K562 (cell line): ENCODE measurements around the gene CREG1. TPM values are rescaled to one million over a fixed set of nuclear protein-coding genes. Genes with fewer than 3 reads are reported as not detected.

Experiments
- ATAC-seq: fragments of 200-7000 bp; cut with Tn5 transposase; 3 replicates; pipeline ENCODE4 v1.9.1; 2020; ENCODE audit warnings: moderate library complexity
- BruUV-seq: library from RNA; stranded (reverse); fragments of 400-500 nt; replicated peaks from 2 replicates; lab custom pipeline; 2021; lab: Mats Ljungman, UMichigan
- CTCF ChIA-PET: fragments of 300-600 bp; formaldehyde crosslinking; extraction: SDS; loops from one replicate; lab custom pipeline; 2021; ENCODE audit warnings: low intra/inter-chr PET ratio; lab: Yijun Ruan, JAX
- POLR2A ChIA-PET: fragments of 300-600, 350-650 bp; sonication (Branson Sonifier 250); formaldehyde crosslinking; extraction: SDS; loops from one replicate; lab custom pipeline; 2021; ENCODE audit warnings: antibody characterized with exemption, inconsistent platforms; lab: Yijun Ruan, JAX
- DNase-seq, 4 experiments: peaks; one replicate each; pipeline versions ENCODE4 v3.0.0 to v3.0.0-alpha.2; 2011 to 2018; ENCODE audit warnings: low spot score in 3 of 4, mixed read lengths in 3 of 4; ENCODE audit errors: extremely low read depth in 1 of 4
- FAIRE-seq: peaks from 2 replicates; lab custom pipeline; 2011; peaks lifted over from hg19 to GRCh38; lab: Jason Lieb, UNC
- H2AFZ ChIP-seq: 2 replicates; pipeline ENCODE4 v1.6.0; 2011; ENCODE audit warnings: low read depth, low read length, control low read depth, inconsistent platforms
- H3K27ac ChIP-seq: fragments of 200-600 bp; 3 replicates; pipeline ENCODE4 v1.8.0; 2011; ENCODE audit warnings: low read depth, mild to moderate bottlenecking, control low read depth, inconsistent platforms, low read length, moderate library complexity, mixed read lengths; ENCODE audit errors: extremely low read depth
- H3K27me3 ChIP-seq, 2 experiments: fragments of 300-600 bp in 1 of 2; 2 replicates in 1 of 2; 3 replicates in 1 of 2; pipeline versions ENCODE4 v1.6.0 to v1.8.0; 2011; ENCODE audit warnings: inconsistent platforms in 2 of 2, low read length in 2 of 2, mild to moderate bottlenecking in 1 of 2, mixed read lengths in 1 of 2, moderate library complexity in 1 of 2; ENCODE audit not compliant: control insufficient read depth in 2 of 2, insufficient read depth in 2 of 2
- H3K36me3 ChIP-seq: fragments of 300-600 bp; 3 replicates; pipeline ENCODE4 v1.8.0; 2011; ENCODE audit warnings: mild to moderate bottlenecking, low read length, inconsistent platforms; ENCODE audit not compliant: control insufficient read depth, insufficient read depth
- H3K4me1 ChIP-seq, 2 experiments: fragments of 200-600 bp in 1 of 2; replicated peaks in 1 of 2; 2 replicates in 1 of 2; 3 replicates in 1 of 2; pipeline versions ENCODE4 v1.5.1 to v1.8.0; 2011; ENCODE audit warnings: inconsistent platforms in 2 of 2, low read length in 2 of 2, mild to moderate bottlenecking in 1 of 2, mixed read lengths in 1 of 2, moderate library complexity in 1 of 2; ENCODE audit not compliant: control insufficient read depth in 2 of 2, insufficient read depth in 2 of 2
- H3K4me2 ChIP-seq: 2 replicates; pipeline ENCODE4 v1.6.1; 2011; ENCODE audit warnings: low read length, control low read depth, inconsistent platforms, mixed read lengths; ENCODE audit not compliant: insufficient read depth
- H3K4me3 ChIP-seq: fragments of 200-600 bp; sonication (generic), shearing (Covaris generic); 2 replicates; pipeline ENCODE4 v1.5.1; 2016; ENCODE audit warnings: control low read depth, inconsistent platforms
- H3K79me2 ChIP-seq: fragments of 200-600 bp; 3 replicates; pipeline ENCODE4 v1.8.0; 2011; ENCODE audit warnings: low read length, inconsistent platforms; ENCODE audit not compliant: control insufficient read depth, insufficient read depth
- H3K9ac ChIP-seq, 2 experiments: 2 replicates each; pipeline versions ENCODE4 v1.6.0 to v1.6.1; 2011; ENCODE audit warnings: low read depth in 2 of 2, low read length in 2 of 2, control low read depth in 1 of 2, inconsistent platforms in 1 of 2, mild to moderate bottlenecking in 1 of 2, mixed read lengths in 1 of 2; ENCODE audit not compliant: insufficient read depth in 1 of 2
- H3K9me1 ChIP-seq: one replicate; pipeline ENCODE4 v1.6.0; 2011; ENCODE audit warnings: inconsistent platforms, mild to moderate bottlenecking, low read length, moderate library complexity; ENCODE audit not compliant: control insufficient read depth, insufficient read depth
- H3K9me3 ChIP-seq: replicated peaks from 2 replicates; pipeline ENCODE4 v1.5.1; 2011; ENCODE audit warnings: low read depth, low read length, inconsistent platforms; ENCODE audit not compliant: control insufficient read depth, insufficient read depth
- H4K20me1 ChIP-seq: replicated peaks from 2 replicates; pipeline ENCODE4 v1.6.1; 2011; ENCODE audit warnings: low read length, inconsistent platforms, mixed read lengths; ENCODE audit not compliant: control insufficient read depth, insufficient read depth
- CEBPG ChIP-seq, 3 experiments: fragments of 200-800 bp in 1 of 3; sonication (Bioruptor generic) in 1 of 3; sonication (generic) in 1 of 3; formaldehyde crosslinking in 1 of 3; IDR thresholded peaks in 2 of 3; conservative IDR thresholded peaks in 1 of 3; 2 replicates each; pipeline versions ENCODE4 v1.6.1 to v1.8.0; 2016 to 2022; ENCODE audit warnings: missing compliant biosample characterization in 2 of 3, missing genetic modification characterization in 2 of 3, mild to moderate bottlenecking in 1 of 3, missing genetic modification reagents in 1 of 3
- CTBP1 ChIP-seq: fragments of 450-650 bp; IDR thresholded peaks from 2 replicates; pipeline ENCODE4 v1.6.1; 2016; ENCODE audit warnings: borderline replicate concordance
- DMBX1 ChIP-seq: fragments of 250-450 bp; sonication (Bioruptor Pico); IDR thresholded peaks from 2 replicates; pipeline ENCODE4 v1.8.0; 2022; ENCODE audit warnings: inconsistent platforms, mild to moderate bottlenecking, moderate library complexity, borderline replicate concordance
- ELK1 ChIP-seq: sonication (generic); formaldehyde crosslinking; IDR thresholded peaks from 2 replicates; pipeline ENCODE4 v1.8.1; 2022; ENCODE audit warnings: missing genetic modification reagents
- FOXJ2 ChIP-seq: fragments of 200-800 bp; sonication (Bioruptor generic); IDR thresholded peaks from 2 replicates; pipeline ENCODE4 v1.6.1; 2016; ENCODE audit warnings: missing genetic modification characterization, missing compliant biosample characterization
- MAX ChIP-seq: sonication (generic); formaldehyde crosslinking; IDR thresholded peaks from 2 replicates; pipeline ENCODE4 v1.9.0; 2022; ENCODE audit warnings: mild to moderate bottlenecking, missing genetic modification reagents
- NFIC ChIP-seq: fragments of 450-650 bp; IDR thresholded peaks from 2 replicates; pipeline ENCODE4 v1.6.1; 2017; ENCODE audit warnings: mild to moderate bottlenecking, inconsistent platforms
- NR2C1 ChIP-seq, 2 experiments: fragments of 450-650 bp; IDR thresholded peaks; 2 replicates each; pipeline ENCODE4 v1.6.1; 2017; ENCODE audit warnings: mild to moderate bottlenecking in 2 of 2, antibody characterized with exemption in 1 of 2, inconsistent platforms in 1 of 2, missing compliant biosample characterization in 1 of 2, missing genetic modification characterization in 1 of 2
- POU5F1 ChIP-seq: fragments of 150-350 bp; IDR thresholded peaks from 2 replicates; pipeline ENCODE4 v1.6.1; 2014; ENCODE audit warnings: borderline replicate concordance, low read length, low read depth, mild to moderate bottlenecking; ENCODE audit not compliant: partially characterized antibody
- THRAP3 ChIP-seq: fragments of 450-650 bp; IDR thresholded peaks from 2 replicates; pipeline ENCODE4 v1.6.1; 2016; ENCODE audit warnings: mild to moderate bottlenecking, inconsistent platforms, borderline replicate concordance
- ZBTB17 ChIP-seq: fragments of 450-650 bp; formaldehyde crosslinking; IDR thresholded peaks from 2 replicates; pipeline ENCODE4 v1.4.0; 2020; ENCODE audit warnings: mild to moderate bottlenecking
- ZNF384 ChIP-seq: IDR thresholded peaks from 2 replicates; pipeline ENCODE4 v1.6.1; 2012; ENCODE audit warnings: low read depth, low read length, improper control_type of control experiment
- ZNF445 ChIP-seq: fragments of 250-450 bp; sonication (Bioruptor Pico); IDR thresholded peaks from 2 replicates; pipeline ENCODE4 v1.4.0; 2020; ENCODE audit warnings: low read depth, mild to moderate bottlenecking, moderate library complexity
- ZSCAN29 ChIP-seq: fragments of 450-650 bp; IDR thresholded peaks from 2 replicates; pipeline ENCODE4 v1.6.1; 2017
- WGBS: fragments of 100-300 bp; shearing (Covaris generic); methylation state at CpG from one replicate; pipeline ENCODE4 v1.1.6; 2016; ENCODE audit warnings: low coverage, mixed read lengths; ENCODE audit not compliant: insufficient coverage; ENCODE audit errors: missing lambda C conversion rate; 5-methylcytosine and 5-hydroxymethylcytosine counted together
- in situ Hi-C: fragments of 300-500 bp; cut with MboI; formaldehyde crosslinking; loops from 4 replicates; pipeline ENCODE4 v1.15.0; 2018; ENCODE audit warnings: inconsistent platforms, mixed read lengths
- intact Hi-C: fragments of 100-400 bp; cut with micrococcal nuclease; formaldehyde crosslinking; loops from 2 replicates; pipeline ENCODE4 v1.14.2; 2022
- polyA plus RNA-seq, 8 experiments: library from polyadenylated mRNA; depleted of rRNA in 4 of 8; stranded (reverse) in 5 of 8; unstranded in 3 of 8; fragments of >200 nt; fragmentation: Nextera tagmentation in 2 of 8; fragmentation: Illumina TruSeq in 1 of 8; extraction: Ambion mirVana in 2 of 8; extraction: Trizol in 1 of 8; gene quantifications; 2 replicates each; pipeline versions ENCODE4 v1.2.1 to v1.2.3, GENCODE V29; 2011 to 2014; ENCODE audit warnings: inconsistent platforms in 1 of 8, missing spikeins in 1 of 8
- total RNA-seq, 7 experiments: library from RNA; depleted of rRNA in 6 of 7; stranded (reverse); fragments of >200 nt in 6 of 7; fragmentation: Illumina TruSeq in 2 of 7; extraction: Trizol in 2 of 7; gene quantifications; 2 replicates each; pipeline versions ENCODE4 v1.2.1 to v1.2.3, GENCODE V29; 2011 to 2021; ENCODE audit warnings: low replicate concordance in 1 of 7
- TF ChIP-seq, protein P1 (sequence below): sonication (generic); formaldehyde crosslinking; IDR thresholded peaks from 2 replicates; pipeline ENCODE4 v1.8.1; 2023; ENCODE audit warnings: mild to moderate bottlenecking, missing genetic modification reagents, moderate library complexity
- TF ChIP-seq, protein P2 (sequence below): sonication (generic); formaldehyde crosslinking; IDR thresholded peaks from 2 replicates; pipeline ENCODE4 v1.8.1; 2023; ENCODE audit warnings: mild to moderate bottlenecking, missing genetic modification reagents

CREG1 gene
- total and polyA plus RNA-seq, 9 of the 15 experiments (the other 6 are each of a cell fraction or from before 2014, with no cell fraction given) = 45.7 to 272 (median 161) TPM

DNA sequence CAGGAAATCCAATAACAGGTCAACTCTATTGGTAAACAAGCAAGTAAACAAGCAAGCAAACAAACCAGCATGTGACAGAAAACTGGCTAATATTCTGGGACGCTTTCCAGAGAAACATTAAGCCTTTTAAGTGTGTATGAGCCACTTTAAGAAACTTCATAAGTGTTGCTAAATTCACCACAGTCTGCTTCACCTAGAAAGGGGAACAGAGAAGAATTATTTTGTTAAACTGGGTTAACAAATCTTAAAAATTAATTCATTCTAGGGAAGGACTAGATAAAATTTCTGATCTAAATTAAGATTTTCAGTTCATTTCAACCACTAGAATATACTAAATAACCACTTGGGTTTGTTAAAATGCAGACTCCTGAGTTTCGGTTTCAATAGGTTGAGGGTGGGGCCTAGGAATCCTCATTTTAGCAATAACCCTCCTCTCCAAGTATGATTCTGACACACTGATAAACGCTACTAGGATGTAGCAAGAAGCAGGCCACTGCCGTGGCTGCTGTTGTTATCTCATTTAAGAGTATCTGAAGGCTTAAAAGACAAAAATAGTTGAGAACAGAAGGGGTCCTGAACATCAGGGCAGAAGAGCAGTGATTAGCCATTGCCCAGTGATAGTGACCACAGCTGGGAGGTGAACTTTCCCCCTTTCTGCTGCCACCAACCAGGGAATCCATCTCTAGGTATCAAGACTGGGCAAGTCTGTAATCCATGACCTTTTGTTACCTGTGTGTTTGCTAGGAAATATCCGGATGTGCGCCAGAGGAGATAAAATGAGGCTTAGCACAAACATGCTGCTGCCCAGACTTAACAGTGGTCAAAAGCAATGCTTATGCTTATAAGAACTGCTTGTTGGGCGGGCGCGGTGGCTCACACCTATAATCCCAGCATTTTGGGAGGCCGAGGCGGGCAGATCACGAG is 11.2 kb downstream of the CREG1 start:
- Histone ChIP-seq H3K36me3 (peaks cover 67% of the 10 kb centered on the region), H4K20me1 (no peaks in the 10 kb centered on the region), H3K9ac (no peak overlapping the region), H3K9me1 (no peaks in the 10 kb centered on the region), H3K79me2 (peaks cover 8% of the 10 kb centered on the region), H2AFZ (no peak overlapping the region), H3K27me3 (no peaks in the 10 kb centered on the region), H3K4me1 (peaks cover 16 to 24% of the 10 kb centered on the region in 2 experiments; a peak in 4 of 5 replicates), H3K4me3 (no peak overlapping the region), H3K4me2 (no peak overlapping the region), H3K27ac (no peak overlapping the region), H3K9me3 (no peaks in the 10 kb centered on the region)
- intact Hi-C loops (no loop called here), in situ Hi-C loops (no loop called here)
- DNase-seq = peak in 1 of 4 experiments; percentile 13
- POLR2A ChIA-PET = interaction anchor here (0.7 to 6.1 kb wide), 4 partner anchors 9 to 89 kb away, joined by 3 to 71 read pairs (median 11); partner anchors contain the start of gene CREG1
- no peak for FAIRE-seq
- CTCF ChIA-PET = interaction anchor here (1.1 kb wide), 1 partner anchor 141 kb away, joined by 3 read pairs; no protein-coding TSS in a partner anchor
- 61% methylated on average over 12 of the region's 12 CpGs for WGBS
- peak; percentile 8; the same call in 2 of the 3 replicates for ATAC-seq
- no TSS peak for BruUV-seq
- 0 out of 2 replicates have a peak, but pooled peaks have one; percentile 43 for TF ChIP-seq FOXJ2 (tag)
- TF ChIP-seq ZBTB17 (CRISPR knock-in tag) = 0 out of 2 replicates have a peak, but pooled peaks have one; percentile 49
- TF ChIP-seq ZNF384 = no peak
- no peak for TF ChIP-seq POU5F1
- TF ChIP-seq CTBP1 = peak; percentile 16; the same call in 1 of the 2 replicates
- no peak for TF ChIP-seq ELK1 (CRISPR knock-in tag)
- TF ChIP-seq, protein P1, sequence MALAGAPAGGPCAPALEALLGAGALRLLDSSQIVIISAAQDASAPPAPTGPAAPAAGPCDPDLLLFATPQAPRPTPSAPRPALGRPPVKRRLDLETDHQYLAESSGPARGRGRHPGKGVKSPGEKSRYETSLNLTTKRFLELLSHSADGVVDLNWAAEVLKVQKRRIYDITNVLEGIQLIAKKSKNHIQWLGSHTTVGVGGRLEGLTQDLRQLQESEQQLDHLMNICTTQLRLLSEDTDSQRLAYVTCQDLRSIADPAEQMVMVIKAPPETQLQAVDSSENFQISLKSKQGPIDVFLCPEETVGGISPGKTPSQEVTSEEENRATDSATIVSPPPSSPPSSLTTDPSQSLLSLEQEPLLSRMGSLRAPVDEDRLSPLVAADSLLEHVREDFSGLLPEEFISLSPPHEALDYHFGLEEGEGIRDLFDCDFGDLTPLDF = no peak
- no peak for TF ChIP-seq ZNF445
- TF ChIP-seq, protein P2, sequence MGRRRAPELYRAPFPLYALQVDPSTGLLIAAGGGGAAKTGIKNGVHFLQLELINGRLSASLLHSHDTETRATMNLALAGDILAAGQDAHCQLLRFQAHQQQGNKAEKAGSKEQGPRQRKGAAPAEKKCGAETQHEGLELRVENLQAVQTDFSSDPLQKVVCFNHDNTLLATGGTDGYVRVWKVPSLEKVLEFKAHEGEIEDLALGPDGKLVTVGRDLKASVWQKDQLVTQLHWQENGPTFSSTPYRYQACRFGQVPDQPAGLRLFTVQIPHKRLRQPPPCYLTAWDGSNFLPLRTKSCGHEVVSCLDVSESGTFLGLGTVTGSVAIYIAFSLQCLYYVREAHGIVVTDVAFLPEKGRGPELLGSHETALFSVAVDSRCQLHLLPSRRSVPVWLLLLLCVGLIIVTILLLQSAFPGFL (CRISPR knock-in tag) = 0 out of 2 replicates have a peak, but pooled peaks have one; percentile 49
- TF ChIP-seq MAX (CRISPR knock-in tag) = no peak
- no peak for TF ChIP-seq DMBX1
- TF ChIP-seq ZSCAN29 = no peak
- TF ChIP-seq NR2C1 (IDR thresholded peaks at IDR 0.05) = no peak
- TF ChIP-seq NR2C1 (tag; IDR thresholded peaks at IDR 0.05) = 0 out of 2 replicates have a peak, but pooled peaks have one; percentile 15
- TF ChIP-seq THRAP3 = no peak
- peak; percentile 62 for TF ChIP-seq NFIC
- no peak for TF ChIP-seq CEBPG (CRISPR knock-in tag; IDR thresholded peaks at IDR 0.05)
- TF ChIP-seq CEBPG (tag; conservative IDR thresholded peaks at IDR 0.05 in 1 of 2, IDR thresholded peaks at IDR 0.05 in 1 of 2) = peak; percentile 8 to 38; a peak in 1 of 4 replicates
